Astrocyte (in vitro differentiated cells and primary cell): ENCODE measurements around the gene LRP1B. TPM values are rescaled to one million over a fixed set of nuclear protein-coding genes. Genes with fewer than 3 reads are reported as not detected.

ENCODE experiments used
- DNase-seq: peaks from one replicate; pipeline ENCODE4 v3.0.0-alpha.2; 2010; ENCODE audit warnings: low read depth
- FAIRE-seq: peaks from 2 replicates; lab custom pipeline; 2011; peaks lifted over from hg19 to GRCh38; lab: Jason Lieb, UNC
- H2AFZ ChIP-seq: 2 replicates; pipeline ENCODE4 v1.6.0; 2012; ENCODE audit warnings: low read depth, low read length, inconsistent platforms
- H3K27ac ChIP-seq: 2 replicates; pipeline ENCODE4 v1.5.1; 2011; ENCODE audit warnings: low read depth, low read length, inconsistent platforms
- H3K27me3 ChIP-seq: 2 replicates; pipeline ENCODE4 v1.6.0; 2011; ENCODE audit warnings: low read length, inconsistent platforms; ENCODE audit not compliant: insufficient read depth
- H3K36me3 ChIP-seq: 2 replicates; pipeline ENCODE4 v1.5.1; 2011; ENCODE audit warnings: low read length, inconsistent platforms; ENCODE audit not compliant: insufficient read depth
- H3K4me1 ChIP-seq: 2 replicates; pipeline ENCODE4 v1.5.1; 2011; ENCODE audit warnings: low read length, inconsistent platforms; ENCODE audit not compliant: insufficient read depth
- H3K4me2 ChIP-seq: 2 replicates; pipeline ENCODE4 v1.6.0; 2012; ENCODE audit warnings: low read length, inconsistent platforms
- H3K4me3 ChIP-seq: 2 replicates; pipeline ENCODE4 v1.5.1; 2011; ENCODE audit warnings: low read depth, mild to moderate bottlenecking, low read length, inconsistent platforms; ENCODE audit not compliant: insufficient read depth
- H3K79me2 ChIP-seq: 2 replicates; pipeline ENCODE4 v1.6.0; 2012; ENCODE audit warnings: mild to moderate bottlenecking, low read length, inconsistent platforms; ENCODE audit not compliant: insufficient read depth
- H3K9ac ChIP-seq: 2 replicates; pipeline ENCODE4 v1.6.0; 2012; ENCODE audit warnings: mild to moderate bottlenecking, low read length, inconsistent platforms
- H3K9me3 ChIP-seq: 2 replicates; pipeline ENCODE4 v1.5.1; 2012; ENCODE audit warnings: low read depth, mild to moderate bottlenecking, low read length, inconsistent platforms; ENCODE audit not compliant: insufficient read depth
- H4K20me1 ChIP-seq: 2 replicates; pipeline ENCODE4 v1.6.0; 2012; ENCODE audit warnings: low read length, inconsistent platforms; ENCODE audit not compliant: insufficient read depth
- H3K27ac Mint-ChIP-seq: one replicate; pipeline ENCODE4 v1.8.0; 2021; ENCODE audit warnings: mild to moderate bottlenecking, mixed read lengths; ENCODE audit not compliant: unreplicated experiment
- H3K27me3 Mint-ChIP-seq: one replicate; pipeline ENCODE4 v1.8.0; 2021; ENCODE audit warnings: low read depth, mixed read lengths; ENCODE audit not compliant: unreplicated experiment
- H3K36me3 Mint-ChIP-seq: one replicate; pipeline ENCODE4 v1.8.0; 2021; ENCODE audit warnings: low read depth, mixed read lengths; ENCODE audit not compliant: unreplicated experiment
- H3K4me1 Mint-ChIP-seq: one replicate; pipeline ENCODE4 v1.8.0; 2021; ENCODE audit warnings: low read depth, mixed read lengths; ENCODE audit not compliant: unreplicated experiment
- H3K4me3 Mint-ChIP-seq: one replicate; pipeline ENCODE4 v1.8.0; 2021; ENCODE audit warnings: mild to moderate bottlenecking, moderate library complexity, mixed read lengths; ENCODE audit not compliant: unreplicated experiment
- H3K9me3 Mint-ChIP-seq: one replicate; pipeline ENCODE4 v1.8.0; 2021; ENCODE audit warnings: mild to moderate bottlenecking, mixed read lengths; ENCODE audit not compliant: unreplicated experiment
- EZH2 ChIP-seq: IDR thresholded peaks from 2 replicates; pipeline ENCODE4 v1.6.1; 2012; ENCODE audit warnings: mild to moderate bottlenecking, low read length, inconsistent platforms; ENCODE audit not compliant: insufficient read depth
- total RNA-seq: library from RNA; stranded (reverse); gene quantifications from 2 replicates; pipeline ENCODE4 v1.2.1, GENCODE V29; 2021
- TF ChIP-seq, protein P1 (sequence below): IDR thresholded peaks from 2 replicates; pipeline ENCODE4 v1.5.1; 2011; ENCODE audit warnings: low read depth, mild to moderate bottlenecking, inconsistent platforms, low read length, moderate library complexity; ENCODE audit not compliant: insufficient read depth

LRP1B gene
- total RNA-seq, 1 donor from 2014 or later = 1.5 TPM

DNA sequence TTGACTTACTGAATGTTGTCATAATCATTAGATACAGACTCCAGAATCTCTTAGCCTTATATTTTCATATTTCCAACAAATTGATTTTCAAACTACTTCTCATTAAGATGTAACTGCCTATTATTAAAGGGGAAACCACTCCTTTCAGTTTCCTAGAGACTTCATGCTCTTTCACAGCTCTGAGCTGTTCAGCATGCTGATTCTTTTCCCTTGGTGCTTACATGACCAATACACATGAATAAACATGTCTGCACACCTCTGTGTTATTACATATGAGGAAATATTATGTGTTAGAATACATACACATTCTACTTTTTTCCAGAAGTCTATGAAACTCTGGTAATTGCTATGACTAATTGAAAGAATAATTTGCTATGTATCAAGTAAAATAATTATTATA lies 200.0 kb downstream of the LRP1B start:
- Histone ChIP-seq H3K4me1 (no peaks in the 10 kb centered on the region), H3K4me2 (no peak overlapping the region), H3K27me3 (no peaks in the 10 kb centered on the region), H3K79me2 (no peaks in the 10 kb centered on the region), H2AFZ (no peak overlapping the region), H3K4me3 (no peak overlapping the region), H3K27ac (no peak overlapping the region), H3K9ac (no peak overlapping the region), H4K20me1 (no peaks in the 10 kb centered on the region), H3K36me3 (no peaks in the 10 kb centered on the region), H3K9me3 (no peaks in the 10 kb centered on the region)
- Mint-ChIP-seq H3K36me3 (no peaks in the 10 kb centered on the region), H3K27ac (no peak overlapping the region), H3K4me1 (peaks cover 9% of the 10 kb centered on the region), H3K4me3 (no peak overlapping the region), H3K9me3 (no peaks in the 10 kb centered on the region), H3K27me3 (no peaks in the 10 kb centered on the region)
- TF ChIP-seq EZH2 = no peak
- TF ChIP-seq, protein P1, sequence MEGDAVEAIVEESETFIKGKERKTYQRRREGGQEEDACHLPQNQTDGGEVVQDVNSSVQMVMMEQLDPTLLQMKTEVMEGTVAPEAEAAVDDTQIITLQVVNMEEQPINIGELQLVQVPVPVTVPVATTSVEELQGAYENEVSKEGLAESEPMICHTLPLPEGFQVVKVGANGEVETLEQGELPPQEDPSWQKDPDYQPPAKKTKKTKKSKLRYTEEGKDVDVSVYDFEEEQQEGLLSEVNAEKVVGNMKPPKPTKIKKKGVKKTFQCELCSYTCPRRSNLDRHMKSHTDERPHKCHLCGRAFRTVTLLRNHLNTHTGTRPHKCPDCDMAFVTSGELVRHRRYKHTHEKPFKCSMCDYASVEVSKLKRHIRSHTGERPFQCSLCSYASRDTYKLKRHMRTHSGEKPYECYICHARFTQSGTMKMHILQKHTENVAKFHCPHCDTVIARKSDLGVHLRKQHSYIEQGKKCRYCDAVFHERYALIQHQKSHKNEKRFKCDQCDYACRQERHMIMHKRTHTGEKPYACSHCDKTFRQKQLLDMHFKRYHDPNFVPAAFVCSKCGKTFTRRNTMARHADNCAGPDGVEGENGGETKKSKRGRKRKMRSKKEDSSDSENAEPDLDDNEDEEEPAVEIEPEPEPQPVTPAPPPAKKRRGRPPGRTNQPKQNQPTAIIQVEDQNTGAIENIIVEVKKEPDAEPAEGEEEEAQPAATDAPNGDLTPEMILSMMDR = no peak
- FAIRE-seq (no peak), DNase-seq (no peak)

DNA sequence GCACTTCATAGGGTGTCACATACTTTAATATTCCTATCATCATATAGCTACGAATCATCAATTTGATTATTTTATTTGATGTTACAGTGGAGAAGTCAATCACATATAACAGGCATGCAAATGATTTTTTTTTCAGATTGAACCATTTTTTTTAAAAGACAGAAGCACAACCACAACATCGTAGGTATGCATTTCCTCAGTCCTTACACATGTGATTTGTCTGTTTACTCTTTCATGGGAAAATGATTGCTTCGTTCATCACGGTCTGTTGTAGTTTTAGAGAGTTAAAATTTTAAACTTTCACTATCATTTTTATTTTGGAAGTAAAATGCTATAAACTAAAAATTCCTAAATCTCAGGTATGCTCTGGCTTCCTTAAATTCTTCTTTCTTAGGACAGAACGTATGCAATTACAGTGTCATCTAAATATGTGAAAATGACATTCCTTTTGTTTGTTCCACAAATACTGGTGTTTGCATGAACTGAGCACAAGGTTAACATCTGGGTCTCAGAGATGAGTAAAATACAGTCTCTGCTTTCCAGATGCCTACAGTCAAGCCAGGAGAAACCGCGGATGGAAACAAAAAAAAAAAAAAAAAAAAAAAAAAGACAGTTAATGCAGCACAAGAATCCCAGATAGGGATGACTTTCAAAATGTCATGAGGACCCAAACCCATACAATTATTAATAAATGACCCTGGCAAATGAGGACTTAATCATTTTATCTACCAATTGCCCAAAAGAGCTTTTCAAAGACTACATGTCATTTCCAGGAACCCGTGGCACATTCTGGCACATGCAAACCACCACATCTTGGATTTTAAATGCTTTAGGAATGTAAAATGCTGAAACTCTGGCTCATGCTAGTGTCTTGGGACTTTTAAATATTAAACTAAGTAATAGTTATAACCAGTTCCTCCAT lies 201.2 kb downstream of the LRP1B start:
- H3K4me1 ChIP-seq = no peaks in the 10 kb centered on the region
- DNase-seq = peak; percentile 4
- H3K36me3 ChIP-seq = no peaks in the 10 kb centered on the region
- no peak overlapping the region for H2AFZ ChIP-seq
- no peak overlapping the region for H3K4me3 ChIP-seq
- no peak overlapping the region for H3K27ac Mint-ChIP-seq
- no peak overlapping the region for H3K27ac ChIP-seq
- no peaks in the 10 kb centered on the region for H3K9me3 Mint-ChIP-seq
- TF ChIP-seq, protein P1 = no peak
- no peak overlapping the region for H3K4me3 Mint-ChIP-seq
- no peaks in the 10 kb centered on the region for H3K27me3 ChIP-seq
- peaks cover 9% of the 10 kb centered on the region for H3K4me1 Mint-ChIP-seq
- H3K27me3 Mint-ChIP-seq = no peaks in the 10 kb centered on the region
- no peaks in the 10 kb centered on the region for H3K9me3 ChIP-seq
- no peak overlapping the region for H3K9ac ChIP-seq
- H3K36me3 Mint-ChIP-seq = no peaks in the 10 kb centered on the region
- FAIRE-seq = no peak
- no peaks in the 10 kb centered on the region for H3K79me2 ChIP-seq
- no peaks in the 10 kb centered on the region for H4K20me1 ChIP-seq
- H3K4me2 ChIP-seq = no peak overlapping the region

DNA sequence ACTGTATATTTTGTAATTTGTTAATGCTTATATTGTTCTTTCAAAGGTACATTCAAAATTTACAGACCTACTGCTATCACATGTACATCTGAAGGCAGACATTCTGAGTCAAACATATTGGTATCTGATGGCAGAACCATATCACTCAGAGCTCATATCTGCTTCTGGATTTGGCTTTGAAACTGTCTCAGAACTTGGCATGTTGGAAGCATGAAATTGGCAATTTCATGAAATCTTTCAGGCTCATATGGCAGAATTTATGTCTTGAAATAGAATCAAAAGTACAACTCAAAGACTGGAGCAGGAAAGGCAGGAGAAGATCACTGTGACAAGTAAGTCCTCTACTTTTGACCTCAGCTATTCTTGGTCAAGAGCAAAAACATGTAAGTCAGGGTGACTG lies 202.3 kb downstream of the LRP1B start:
- no peaks in the 10 kb centered on the region for H3K9me3 Mint-ChIP-seq
- TF ChIP-seq EZH2 = no peak
- TF ChIP-seq, protein P1 = no peak
- Histone ChIP-seq H3K4me1 (peaks cover 8% of the 10 kb centered on the region), H3K9me3 (no peaks in the 10 kb centered on the region), H3K4me2 (no peak overlapping the region), H3K27ac (no peak overlapping the region), H3K79me2 (no peaks in the 10 kb centered on the region), H2AFZ (no peak overlapping the region), H3K4me3 (no peak overlapping the region), H4K20me1 (no peaks in the 10 kb centered on the region), H3K9ac (no peak overlapping the region), H3K36me3 (no peaks in the 10 kb centered on the region), H3K27me3 (no peaks in the 10 kb centered on the region)
- peaks cover 15% of the 10 kb centered on the region for H3K4me1 Mint-ChIP-seq
- no peaks in the 10 kb centered on the region for H3K36me3 Mint-ChIP-seq
- FAIRE-seq (no peak), DNase-seq (no peak)
- H3K27me3 Mint-ChIP-seq = no peaks in the 10 kb centered on the region
- H3K27ac Mint-ChIP-seq = no peak overlapping the region
- H3K4me3 Mint-ChIP-seq = no peak overlapping the region
